Panc1 (cell line): ENCODE data around the gene ZNF362. TPM values are rescaled to one million over a fixed set of nuclear protein-coding genes. Genes with fewer than 3 reads are reported as not detected.

Source experiments
- ATAC-seq: fragments of 200-7000 bp; cut with Tn5 transposase; 2 replicates; pipeline ENCODE4 v1.9.1; 2020; ENCODE audit warnings: mild to moderate bottlenecking, moderate library complexity
- BruUV-seq: library from RNA; stranded (reverse); fragments of 400-500 nt; replicated peaks from 2 replicates; lab custom pipeline; 2021; lab: Mats Ljungman, UMichigan
- CTCF ChIA-PET: fragments of 300-600 bp; sonication (Branson Sonifier 250); formaldehyde crosslinking; loops from one replicate; lab custom pipeline; 2022; ENCODE audit warnings: antibody characterized with exemption; lab: Charles Lee
- POLR2A ChIA-PET: fragments of 300-600 bp; sonication (Branson Sonifier 250); formaldehyde crosslinking; loops from one replicate; lab custom pipeline; 2022; ENCODE audit warnings: antibody characterized with exemption; lab: Charles Lee
- DNase-seq: peaks from one replicate; pipeline ENCODE4 v3.0.0-alpha.2; 2010; ENCODE audit warnings: low read depth, low spot score
- H3K27ac ChIP-seq: 2 replicates; pipeline ENCODE4 v1.5.1; 2011; ENCODE audit warnings: mild to moderate bottlenecking, low read length, inconsistent platforms
- H3K27me3 ChIP-seq: fragments of 200-500 bp; sonication (Bioruptor generic); 2 replicates; pipeline ENCODE4 v1.6.0; 2014; ENCODE audit warnings: low read length, inconsistent platforms; ENCODE audit not compliant: control insufficient read depth, insufficient read depth
- H3K36me3 ChIP-seq: fragments of 200-500 bp; sonication (Bioruptor generic); 2 replicates; pipeline ENCODE4 v1.5.1; 2014; ENCODE audit warnings: inconsistent platforms, mild to moderate bottlenecking, low read length, moderate library complexity; ENCODE audit not compliant: control insufficient read depth, insufficient read depth
- H3K4me1 ChIP-seq: 2 replicates; pipeline ENCODE4 v1.5.1; 2011; ENCODE audit warnings: inconsistent platforms, mild to moderate bottlenecking, low read length, moderate library complexity; ENCODE audit not compliant: control insufficient read depth, insufficient read depth
- H3K4me3 ChIP-seq, 2 experiments: 2 replicates each; pipeline ENCODE4 v1.5.1; 2011 to 2012; ENCODE audit warnings: low read depth in 2 of 2, low read length in 2 of 2, mild to moderate bottlenecking in 2 of 2, inconsistent platforms in 1 of 2, moderate library complexity in 1 of 2
- H3K9me3 ChIP-seq: fragments of 200-500 bp; sonication (Bioruptor generic); 2 replicates; pipeline ENCODE4 v1.5.1; 2014; ENCODE audit warnings: low read depth, mild to moderate bottlenecking, inconsistent platforms, low read length, moderate library complexity; ENCODE audit not compliant: control insufficient read depth, insufficient read depth
- POLR2AphosphoS5 ChIP-seq: IDR thresholded peaks from 2 replicates; pipeline ENCODE4 v1.6.1; 2012; ENCODE audit warnings: mild to moderate bottlenecking, low read depth, low read length, moderate library complexity
- SIN3A ChIP-seq: IDR thresholded peaks from 2 replicates; pipeline ENCODE4 v1.6.1; 2012; ENCODE audit warnings: low read depth, mild to moderate bottlenecking, low read length, moderate library complexity, borderline replicate concordance; ENCODE audit not compliant: insufficient read depth
- TCF7L2 ChIP-seq: IDR thresholded peaks from 2 replicates; pipeline ENCODE4 v1.6.1; 2011; ENCODE audit warnings: mild to moderate bottlenecking, low read depth, low read length, inconsistent platforms
- in situ Hi-C: cut with HindIII; loops from 2 replicates; pipeline ENCODE4 v1.10.0; 2016; ENCODE audit warnings: low sequenced_read_pairs, low pct_unique_long_range_greater_than_20kb
- intact Hi-C: fragments of 100-400 bp; cut with micrococcal nuclease; formaldehyde crosslinking; loops from one replicate; pipeline ENCODE4 v1.10.0; 2022; ENCODE audit not compliant: unreplicated experiment
- total RNA-seq: library from RNA; stranded (reverse); gene quantifications from one replicate; pipeline ENCODE4 v1.2.1, GENCODE V29; 2021; ENCODE audit not compliant: unreplicated experiment
- TF ChIP-seq, protein P1 (sequence below): fragments of 450-650 bp; IDR thresholded peaks from 2 replicates; pipeline ENCODE4 v1.5.1; 2017; ENCODE audit warnings: mild to moderate bottlenecking
- TF ChIP-seq, protein P2 (sequence below), 2 experiments: IDR thresholded peaks; 2 replicates each; pipeline ENCODE4 v1.6.1; 2011 to 2012; ENCODE audit warnings: low read depth in 2 of 2, control low read depth in 1 of 2, low read length in 1 of 2, mild to moderate bottlenecking in 1 of 2, moderate library complexity in 1 of 2; ENCODE audit not compliant: insufficient read depth in 1 of 2

Gene ZNF362
- total RNA-seq, 1 experiment from 2014 or later, result 17.5 TPM

- no TSS peak for BruUV-seq
- CTCF ChIA-PET, result no interaction called here
- in situ Hi-C loops (no loop called here), intact Hi-C loops (no loop called here)
- TF ChIP-seq, protein P1, sequence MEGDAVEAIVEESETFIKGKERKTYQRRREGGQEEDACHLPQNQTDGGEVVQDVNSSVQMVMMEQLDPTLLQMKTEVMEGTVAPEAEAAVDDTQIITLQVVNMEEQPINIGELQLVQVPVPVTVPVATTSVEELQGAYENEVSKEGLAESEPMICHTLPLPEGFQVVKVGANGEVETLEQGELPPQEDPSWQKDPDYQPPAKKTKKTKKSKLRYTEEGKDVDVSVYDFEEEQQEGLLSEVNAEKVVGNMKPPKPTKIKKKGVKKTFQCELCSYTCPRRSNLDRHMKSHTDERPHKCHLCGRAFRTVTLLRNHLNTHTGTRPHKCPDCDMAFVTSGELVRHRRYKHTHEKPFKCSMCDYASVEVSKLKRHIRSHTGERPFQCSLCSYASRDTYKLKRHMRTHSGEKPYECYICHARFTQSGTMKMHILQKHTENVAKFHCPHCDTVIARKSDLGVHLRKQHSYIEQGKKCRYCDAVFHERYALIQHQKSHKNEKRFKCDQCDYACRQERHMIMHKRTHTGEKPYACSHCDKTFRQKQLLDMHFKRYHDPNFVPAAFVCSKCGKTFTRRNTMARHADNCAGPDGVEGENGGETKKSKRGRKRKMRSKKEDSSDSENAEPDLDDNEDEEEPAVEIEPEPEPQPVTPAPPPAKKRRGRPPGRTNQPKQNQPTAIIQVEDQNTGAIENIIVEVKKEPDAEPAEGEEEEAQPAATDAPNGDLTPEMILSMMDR, result no peak
- TF ChIP-seq, protein P2, sequence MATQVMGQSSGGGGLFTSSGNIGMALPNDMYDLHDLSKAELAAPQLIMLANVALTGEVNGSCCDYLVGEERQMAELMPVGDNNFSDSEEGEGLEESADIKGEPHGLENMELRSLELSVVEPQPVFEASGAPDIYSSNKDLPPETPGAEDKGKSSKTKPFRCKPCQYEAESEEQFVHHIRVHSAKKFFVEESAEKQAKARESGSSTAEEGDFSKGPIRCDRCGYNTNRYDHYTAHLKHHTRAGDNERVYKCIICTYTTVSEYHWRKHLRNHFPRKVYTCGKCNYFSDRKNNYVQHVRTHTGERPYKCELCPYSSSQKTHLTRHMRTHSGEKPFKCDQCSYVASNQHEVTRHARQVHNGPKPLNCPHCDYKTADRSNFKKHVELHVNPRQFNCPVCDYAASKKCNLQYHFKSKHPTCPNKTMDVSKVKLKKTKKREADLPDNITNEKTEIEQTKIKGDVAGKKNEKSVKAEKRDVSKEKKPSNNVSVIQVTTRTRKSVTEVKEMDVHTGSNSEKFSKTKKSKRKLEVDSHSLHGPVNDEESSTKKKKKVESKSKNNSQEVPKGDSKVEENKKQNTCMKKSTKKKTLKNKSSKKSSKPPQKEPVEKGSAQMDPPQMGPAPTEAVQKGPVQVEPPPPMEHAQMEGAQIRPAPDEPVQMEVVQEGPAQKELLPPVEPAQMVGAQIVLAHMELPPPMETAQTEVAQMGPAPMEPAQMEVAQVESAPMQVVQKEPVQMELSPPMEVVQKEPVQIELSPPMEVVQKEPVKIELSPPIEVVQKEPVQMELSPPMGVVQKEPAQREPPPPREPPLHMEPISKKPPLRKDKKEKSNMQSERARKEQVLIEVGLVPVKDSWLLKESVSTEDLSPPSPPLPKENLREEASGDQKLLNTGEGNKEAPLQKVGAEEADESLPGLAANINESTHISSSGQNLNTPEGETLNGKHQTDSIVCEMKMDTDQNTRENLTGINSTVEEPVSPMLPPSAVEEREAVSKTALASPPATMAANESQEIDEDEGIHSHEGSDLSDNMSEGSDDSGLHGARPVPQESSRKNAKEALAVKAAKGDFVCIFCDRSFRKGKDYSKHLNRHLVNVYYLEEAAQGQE (IDR thresholded peaks at IDR 0.05; ENCODE audit: insufficient read depth in 1 of 2, low read depth in 2 of 2, low read length in 1 of 2), result no peak
- TF ChIP-seq TCF7L2, result no peak
- no peak for TF ChIP-seq SIN3A
- no peak for TF ChIP-seq POLR2AphosphoS5
- H3K9me3 ChIP-seq, result no peaks in the 10 kb centered on the region
- ATAC-seq (no peak), DNase-seq (no peak)
- peaks cover 30% of the 10 kb centered on the region for H3K36me3 ChIP-seq
- peaks cover 67% of the 10 kb centered on the region for H3K4me1 ChIP-seq
- H3K4me3 ChIP-seq, result no peak overlapping the region
- no peaks in the 10 kb centered on the region for H3K27me3 ChIP-seq
- peak overlapping the region; percentile 72 for H3K27ac ChIP-seq
- POLR2A ChIA-PET, result no interaction called here
Observed at GRCh38 chr1:33334081-33334552, 77.8 kb downstream of the ZNF362 start.

- H3K9me3 ChIP-seq, result no peaks in the 10 kb centered on the region
- POLR2A ChIA-PET, result interaction anchor here (0.6 kb wide), 1 partner anchor 10 kb away, joined by 3 read pairs; no protein-coding TSS in a partner anchor
- BruUV-seq, result no TSS peak
- H3K4me3 ChIP-seq, result no peak overlapping the region
- DNase-seq, result no peak
- peaks cover 76% of the 10 kb centered on the region for H3K4me1 ChIP-seq
- in situ Hi-C loops (no loop called here), intact Hi-C loops (no loop called here)
- peak overlapping the region; percentile 72 for H3K27ac ChIP-seq
- CTCF ChIA-PET, result no interaction called here
- TF ChIP-seq, protein P2 (IDR thresholded peaks at IDR 0.05; ENCODE audit: insufficient read depth in 1 of 2, low read depth in 2 of 2, low read length in 1 of 2), result no peak
- no peak for TF ChIP-seq POLR2AphosphoS5
- TF ChIP-seq TCF7L2, result no peak
- TF ChIP-seq, protein P1, result no peak
- TF ChIP-seq SIN3A, result no peak
- H3K27me3 ChIP-seq, result no peaks in the 10 kb centered on the region
- no peak for ATAC-seq
- peaks cover 27% of the 10 kb centered on the region for H3K36me3 ChIP-seq
Observed at GRCh38 chr1:33335020-33335419, 78.7 kb downstream of the ZNF362 start.
